Cardiac muscle cell (in vitro differentiated cells and primary cell): ENCODE results near the gene GAL3ST3. TPM values are rescaled to one million over a fixed set of nuclear protein-coding genes. Genes with fewer than 3 reads are reported as not detected.
A peak's percentile ranks its signal among the peaks of the same experiment; 100 is the strongest.

Experiments used
- DNase-seq, 2 donors: peaks; one replicate each; pipeline versions ENCODE4 v3.0.0 to v3.0.0-alpha.2; 2010 to 2017; ENCODE audit warnings: low read depth in 1 of 2, low spot score in 1 of 2
- H3K27ac ChIP-seq: fragments of 200-600 bp; sonication (generic); 2 replicates; pipeline ENCODE4 v1.5.1; 2016
- H3K27me3 ChIP-seq: fragments of 200-600 bp; sonication (generic); 2 replicates; pipeline ENCODE4 v1.6.0; 2016; ENCODE audit warnings: control low read depth
- H3K36me3 ChIP-seq: fragments of 200-600 bp; sonication (generic); 2 replicates; pipeline ENCODE4 v1.5.1; 2016; ENCODE audit warnings: control low read depth
- H3K4me1 ChIP-seq: fragments of 200-600 bp; sonication (generic); 2 replicates; pipeline ENCODE4 v1.8.1; 2017; ENCODE audit warnings: low read depth, mild to moderate bottlenecking, mixed run types
- H3K4me3 ChIP-seq: fragments of 200-600 bp; sonication (generic); 2 replicates; pipeline ENCODE4 v1.5.1; 2016; ENCODE audit warnings: mild to moderate bottlenecking
- H3K9me3 ChIP-seq: fragments of 200-600 bp; sonication (generic); 2 replicates; pipeline ENCODE4 v1.5.1; 2017; ENCODE audit warnings: low read depth, mild to moderate bottlenecking, control low read depth
- CTCF ChIP-seq: IDR thresholded peaks from 2 replicates; pipeline ENCODE4 v1.5.1; 2012; ENCODE audit warnings: low read depth, mild to moderate bottlenecking, low read length
- polyA plus RNA-seq: library from polyadenylated mRNA; unstranded; fragments of >200 nt; fragmentation: Nextera tagmentation; extraction: Ambion mirVana; gene quantifications from 2 replicates; pipeline ENCODE4 v1.2.1, GENCODE V29; 2016
- total RNA-seq: library from RNA; depleted of rRNA; stranded (reverse); fragments of >200 nt; gene quantifications from 2 replicates; pipeline ENCODE4 v1.2.3, GENCODE V29; 2016

The GAL3ST3 gene
- total and polyA plus RNA-seq, 2 experiments from 2014 or later, result 22.3 to 25.5 TPM

- no peak overlapping the region for H3K4me3 ChIP-seq
- no peak for TF ChIP-seq CTCF
- no peaks in the 10 kb centered on the region for H3K27me3 ChIP-seq
- H3K27ac ChIP-seq, result no peak overlapping the region
- no peaks in the 10 kb centered on the region for H3K4me1 ChIP-seq
- no peak for DNase-seq
- H3K9me3 ChIP-seq, result no peaks in the 10 kb centered on the region
- H3K36me3 ChIP-seq, result peaks cover 13% of the 10 kb centered on the region
These were observed 44.8 kb downstream of the GAL3ST3 start for GRCh38 chr11:66004186-66004585.

DNA sequence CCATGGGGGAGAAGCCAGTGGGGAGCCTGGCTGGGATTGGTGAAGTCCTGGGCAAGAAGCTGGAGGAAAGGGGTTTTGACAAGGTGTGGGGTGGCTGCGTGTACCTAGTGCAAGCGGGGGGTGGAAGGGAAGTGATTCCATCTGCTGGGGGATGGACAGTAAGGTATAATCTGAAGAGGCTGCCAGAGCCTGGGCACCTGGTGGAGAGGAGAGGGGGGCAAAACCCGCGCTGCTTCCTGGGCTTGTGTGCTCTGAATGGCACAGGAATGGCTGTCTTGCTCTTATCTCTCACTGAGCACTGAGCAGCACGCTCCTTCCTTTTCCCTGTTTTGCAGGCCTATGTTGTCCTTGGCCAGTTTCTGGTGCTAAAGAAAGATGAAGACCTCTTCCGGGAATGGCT is 45.7 kb downstream of the GAL3ST3 start:
- H3K27me3 ChIP-seq, result no peaks in the 10 kb centered on the region
- peak overlapping the region; percentile 98 for H3K27ac ChIP-seq
- peak overlapping the region; percentile 55 for H3K4me3 ChIP-seq
- H3K36me3 ChIP-seq, result peaks cover 22% of the 10 kb centered on the region
- no peak for DNase-seq
- no peaks in the 10 kb centered on the region for H3K4me1 ChIP-seq
- TF ChIP-seq CTCF, result no peak
- no peaks in the 10 kb centered on the region for H3K9me3 ChIP-seq

GRCh38 chr11:66002648-66003225 is 46.2 kb downstream of the GAL3ST3 start:
- no peak for TF ChIP-seq CTCF
- no peaks in the 10 kb centered on the region for H3K27me3 ChIP-seq
- DNase-seq, result peak; percentile 57
- H3K4me1 ChIP-seq, result no peaks in the 10 kb centered on the region
- H3K27ac ChIP-seq, result peak overlapping the region; percentile 98
- H3K36me3 ChIP-seq, result peaks cover 26% of the 10 kb centered on the region
- H3K4me3 ChIP-seq, result peak overlapping the region; percentile 55
- no peaks in the 10 kb centered on the region for H3K9me3 ChIP-seq

- peak within 1 kb of the TSS; percentile 55 for H3K4me3 ChIP-seq
- H3K9me3 ChIP-seq, result no peaks in the 10 kb centered on the region
- no peak for TF ChIP-seq CTCF
- DNase-seq, result peak; percentile 93 to 99
- H3K36me3 ChIP-seq, result peaks cover 31% of the 10 kb centered on the region
- no peaks in the 10 kb centered on the region for H3K27me3 ChIP-seq
- H3K27ac ChIP-seq, result peak within 1 kb of the TSS; percentile 98
- no peaks in the 10 kb centered on the region for H3K4me1 ChIP-seq
These were observed 46.9 kb downstream of the GAL3ST3 start, which contains the start of the genes BANF1 and EIF1AD for GRCh38 chr11:66001942-66002647. Gene BANF1, plus strand, starts transcription at chr11:66002503. Its CDS starts 748 bp downstream, at chr11:66003251. Gene EIF1AD, minus strand, starts transcription at chr11:66002157. Its CDS starts 1,768 bp downstream, at chr11:66000389.

GRCh38 chr11:65997286-65997685 is 51.7 kb downstream of the GAL3ST3 start:
- no peaks in the 10 kb centered on the region for H3K9me3 ChIP-seq
- H3K27me3 ChIP-seq, result no peaks in the 10 kb centered on the region
- peaks cover 28% of the 10 kb centered on the region for H3K36me3 ChIP-seq
- peak in 1 of 2 donors; percentile 33 for DNase-seq
- H3K27ac ChIP-seq, result no peak overlapping the region
- H3K4me1 ChIP-seq, result no peaks in the 10 kb centered on the region
- no peak for TF ChIP-seq CTCF
- H3K4me3 ChIP-seq, result no peak overlapping the region
